GM18867 (cell line): ENCODE results near the gene CH25H.
"Not testable (repeated sequence)": the region's sequence is repeated elsewhere in the genome, so short reads cannot be mapped to it uniquely, and the experiment has no call there.

Source experiments
- ATAC-seq: cut with Tn5 transposase; IDR thresholded peaks from one replicate; pipeline ENCODE4 v1.9.1; 2021; ENCODE audit warnings: mild to moderate bottlenecking, moderate library complexity; ENCODE audit not compliant: unreplicated experiment

Gene CH25H, protein sequence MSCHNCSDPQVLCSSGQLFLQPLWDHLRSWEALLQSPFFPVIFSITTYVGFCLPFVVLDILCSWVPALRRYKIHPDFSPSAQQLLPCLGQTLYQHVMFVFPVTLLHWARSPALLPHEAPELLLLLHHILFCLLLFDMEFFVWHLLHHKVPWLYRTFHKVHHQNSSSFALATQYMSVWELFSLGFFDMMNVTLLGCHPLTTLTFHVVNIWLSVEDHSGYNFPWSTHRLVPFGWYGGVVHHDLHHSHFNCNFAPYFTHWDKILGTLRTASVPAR

DNA sequence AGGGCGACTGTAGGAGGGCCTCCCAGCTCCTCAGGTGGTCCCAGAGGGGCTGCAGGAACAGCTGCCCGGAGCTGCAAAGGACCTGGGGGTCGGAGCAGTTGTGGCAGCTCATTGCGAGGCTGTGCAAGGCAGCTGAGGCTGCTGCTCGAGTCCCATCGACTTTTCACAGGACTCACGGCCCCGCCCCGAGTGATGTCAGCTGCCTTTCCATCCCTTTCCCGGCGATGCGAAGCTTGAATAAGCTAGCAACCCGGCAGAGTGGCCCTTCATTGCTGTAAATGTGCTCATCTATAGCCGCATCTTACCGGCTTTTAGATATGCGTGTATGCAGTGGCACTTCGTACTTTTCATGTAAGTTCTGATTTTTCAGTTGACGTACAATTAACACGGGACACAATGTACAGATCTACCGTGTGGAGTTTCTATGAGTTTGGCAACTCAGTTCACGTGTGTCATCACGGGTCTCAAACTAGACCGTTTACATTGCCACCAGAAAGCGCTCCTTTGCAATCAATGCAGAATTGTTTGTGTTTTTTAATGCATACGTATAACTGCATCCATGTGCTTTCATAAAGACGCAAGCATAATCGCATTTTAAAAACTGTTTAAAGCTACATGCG is at the start of gene CH25H:
CH25H (minus strand) TSS at position 137 of the 620 bp plus-strand sequence; CDS start at position 112, 25 bp downstream.
- ATAC-seq, result peak; percentile 38

DNA sequence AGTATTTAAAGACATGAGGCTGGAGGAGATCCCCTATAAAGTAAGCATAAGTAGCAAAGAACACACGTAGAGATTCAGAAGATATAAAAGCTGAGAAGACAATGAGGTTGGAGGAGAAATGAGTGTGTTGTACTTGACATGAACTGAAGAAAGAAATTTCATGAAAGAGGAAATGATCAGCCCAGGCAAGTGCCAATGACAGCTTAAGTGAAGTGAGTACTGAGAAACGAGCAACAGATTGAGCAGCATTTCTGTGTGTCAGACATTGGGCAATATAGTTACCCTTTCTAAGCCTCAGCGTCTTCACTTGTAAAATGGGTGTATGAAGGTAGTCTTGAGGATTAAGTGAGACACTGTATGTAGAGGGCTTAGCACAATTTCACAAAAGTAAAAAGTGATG is 49.2 kb upstream of the CH25H start:
- no peak for ATAC-seq

DNA sequence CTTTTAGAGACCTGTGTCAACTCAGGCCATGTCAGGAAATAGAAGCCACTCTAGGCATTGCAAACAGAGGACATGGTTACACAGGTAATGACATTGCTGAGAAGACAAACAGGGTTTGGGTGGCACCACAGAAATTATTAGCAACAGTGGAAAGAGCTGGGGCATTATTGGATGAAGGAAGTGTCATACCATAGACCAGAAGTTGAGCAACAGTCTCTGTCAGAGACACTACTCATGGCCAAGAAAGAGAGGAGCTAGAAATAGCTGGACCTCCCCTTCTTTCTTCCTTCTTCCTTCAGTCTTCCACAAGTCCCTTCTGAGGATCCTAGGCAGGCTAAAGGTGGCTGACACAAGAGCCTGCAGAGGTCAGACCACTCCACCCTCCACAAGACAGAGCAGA is 48.7 kb upstream of the CH25H start:
- no peak for ATAC-seq

DNA sequence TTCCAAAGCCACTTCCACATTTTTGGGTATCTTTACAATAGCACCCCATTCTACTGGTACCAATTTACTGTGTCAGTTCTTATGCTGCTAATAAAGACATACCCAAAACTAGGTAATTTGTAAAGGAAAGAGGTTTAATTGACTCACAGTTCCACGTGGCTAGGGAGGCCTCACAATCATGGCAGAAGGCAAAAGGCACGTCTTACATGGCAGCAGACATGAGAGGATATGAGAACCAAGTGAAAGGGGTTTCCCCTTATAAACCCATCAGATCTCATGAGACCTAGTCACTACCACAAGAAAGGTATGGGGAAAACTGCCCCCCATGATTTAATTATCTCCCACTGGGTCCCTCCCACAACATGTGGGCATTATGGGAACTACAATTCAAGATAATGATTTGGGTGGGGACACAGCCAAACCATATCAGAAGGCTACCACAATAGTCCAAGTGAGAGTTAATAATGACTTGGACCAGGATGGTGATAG is 48.0 kb upstream of the CH25H start:
- ATAC-seq, result not testable (repeated sequence)

DNA sequence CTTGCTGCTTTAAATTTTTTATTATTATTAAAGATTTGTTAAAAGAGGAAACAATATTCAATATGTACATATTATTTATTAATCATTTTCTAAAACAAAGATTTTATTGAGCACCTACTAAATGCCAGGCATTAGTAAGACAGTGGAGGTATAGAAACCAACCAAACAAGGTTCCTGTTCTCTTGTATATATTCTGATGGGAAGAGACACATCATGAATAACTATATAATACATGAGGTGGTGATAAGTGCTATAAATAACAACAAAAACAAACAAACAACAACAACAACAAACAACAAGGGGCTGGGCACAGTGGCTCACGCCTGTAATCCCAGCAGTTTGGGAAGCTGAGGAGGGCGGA is 45.1 kb upstream of the CH25H start:
- ATAC-seq, result no peak

DNA sequence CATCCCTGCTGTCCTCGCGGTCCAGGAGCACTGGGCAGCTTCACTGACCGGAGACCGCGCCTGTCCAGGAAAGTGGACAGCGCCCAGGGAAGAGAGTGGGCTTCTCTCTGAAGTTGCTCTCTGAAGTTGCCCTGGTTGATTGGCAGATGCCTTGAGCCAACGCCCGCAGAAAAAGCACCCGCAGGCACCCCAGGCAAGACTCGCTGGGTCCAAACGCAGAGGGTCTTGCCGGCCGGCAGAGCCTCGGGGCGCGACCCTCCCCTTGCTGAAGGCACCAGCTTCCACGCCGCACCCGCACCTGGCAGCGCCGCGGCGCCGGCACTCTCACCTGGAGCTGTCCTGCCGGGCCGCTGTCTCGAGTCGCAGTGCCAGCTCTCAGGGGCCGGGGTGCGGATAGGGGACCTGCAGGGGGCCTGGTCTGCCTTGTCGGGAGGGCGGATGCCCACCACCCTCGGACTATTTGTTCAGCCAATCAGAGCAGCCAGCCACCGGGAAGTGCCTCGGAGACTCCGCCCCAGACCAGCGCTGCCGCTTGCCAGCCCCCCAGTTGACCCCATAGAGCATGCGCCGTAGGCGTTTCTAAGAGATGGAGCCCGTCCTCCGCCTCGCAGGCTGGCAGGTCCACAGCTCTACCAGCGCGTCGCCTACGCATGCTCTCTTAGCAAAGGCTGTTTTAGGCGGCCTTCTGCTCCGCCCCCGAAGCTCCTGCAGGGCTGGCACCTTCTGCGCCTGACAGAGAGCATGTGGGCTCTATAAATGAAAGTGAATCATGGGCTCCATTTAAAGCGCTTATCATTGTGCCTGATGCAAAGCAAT is 44.5 kb upstream of the CH25H start, which contains the start of gene LIPA:
LIPA (minus strand) TSS at position 367 of the 816 bp plus-strand sequence. CDS start 4,127 bp downstream, outside the sequence.
- peak; percentile 95 for ATAC-seq

DNA sequence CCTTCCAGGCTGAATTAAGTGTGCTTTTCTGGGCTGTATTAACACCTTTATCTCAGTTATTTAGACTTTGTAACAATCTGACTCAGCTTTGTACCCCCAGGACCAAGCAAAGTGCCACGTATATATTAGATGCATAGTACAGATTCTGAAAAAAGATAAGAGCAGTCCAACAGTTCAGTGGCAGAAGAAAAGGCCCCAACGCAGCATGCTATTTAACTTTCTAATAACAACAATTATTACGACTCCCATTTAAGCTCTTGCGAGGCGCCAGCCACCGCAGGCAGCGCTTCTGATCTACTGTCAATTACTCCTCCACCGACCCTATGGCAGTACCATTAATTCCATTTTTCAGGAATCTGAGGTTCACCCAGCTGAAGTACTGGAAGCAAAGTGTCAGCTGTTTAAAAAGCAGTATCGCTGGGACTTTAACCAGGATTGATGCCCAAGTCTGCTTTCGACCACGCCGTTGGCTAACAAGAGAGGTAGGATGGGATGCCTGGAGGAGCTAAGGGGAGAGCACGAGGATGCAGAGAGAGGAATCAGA is 43.8 kb upstream of the CH25H start:
- no peak for ATAC-seq

DNA sequence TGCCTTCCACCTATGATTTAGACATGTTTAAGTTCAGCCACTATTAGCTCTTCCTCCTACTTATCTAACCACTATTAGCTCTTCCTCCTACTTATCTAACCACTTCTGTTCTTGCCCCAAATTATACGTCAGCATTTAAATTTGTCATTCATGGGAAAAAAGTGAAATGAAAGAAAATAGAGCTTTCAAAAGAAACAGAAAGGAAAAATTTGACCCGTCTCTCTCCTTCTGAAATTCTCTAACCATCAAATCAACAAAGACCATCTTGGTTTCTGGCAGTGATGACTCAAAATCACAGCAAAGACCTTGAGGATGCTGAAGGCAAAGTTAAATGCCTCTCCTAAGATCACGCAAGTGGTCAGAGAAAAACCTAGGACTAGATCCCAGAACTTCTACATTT is 41.9 kb upstream of the CH25H start:
- ATAC-seq, result no peak

DNA sequence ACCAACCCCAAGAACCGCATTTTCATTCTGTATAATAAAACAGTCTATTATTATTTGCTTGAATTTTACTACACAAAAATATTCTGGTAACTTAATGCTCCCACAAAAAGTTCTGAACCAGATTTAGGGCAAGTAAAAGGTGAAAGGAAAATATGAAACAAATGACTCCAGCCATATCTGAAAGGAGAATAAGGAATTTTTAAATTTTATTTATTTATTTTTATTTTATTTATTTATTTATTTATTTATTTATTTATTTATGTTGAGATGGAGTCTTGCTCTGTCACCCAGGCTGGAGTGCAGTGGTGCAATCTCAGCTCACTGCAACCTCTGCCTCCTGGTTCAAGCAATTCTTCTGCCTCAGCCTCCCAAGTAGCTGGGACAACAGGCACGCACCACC is 40.5 kb upstream of the CH25H start:
- ATAC-seq, result not testable (repeated sequence)

DNA sequence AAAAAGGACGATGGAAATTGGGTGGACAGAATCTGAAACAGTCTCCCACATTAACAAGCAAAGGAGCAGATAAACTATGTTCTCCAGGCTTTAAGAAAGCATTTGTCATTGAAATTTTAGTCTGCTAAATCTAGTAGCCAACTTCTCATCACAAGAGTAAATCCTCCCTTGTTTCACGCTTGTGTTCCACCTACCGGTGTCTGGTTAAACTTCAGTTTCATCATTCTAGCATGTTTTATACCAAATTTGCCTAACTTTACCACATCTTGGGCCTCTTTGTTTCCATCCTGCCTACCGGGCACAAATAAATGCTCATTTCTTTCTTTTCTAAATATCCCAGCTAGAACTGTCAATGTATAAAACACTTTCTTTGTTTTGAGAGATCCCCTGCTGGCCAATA is 38.7 kb upstream of the CH25H start:
- peak; percentile 57 for ATAC-seq

DNA sequence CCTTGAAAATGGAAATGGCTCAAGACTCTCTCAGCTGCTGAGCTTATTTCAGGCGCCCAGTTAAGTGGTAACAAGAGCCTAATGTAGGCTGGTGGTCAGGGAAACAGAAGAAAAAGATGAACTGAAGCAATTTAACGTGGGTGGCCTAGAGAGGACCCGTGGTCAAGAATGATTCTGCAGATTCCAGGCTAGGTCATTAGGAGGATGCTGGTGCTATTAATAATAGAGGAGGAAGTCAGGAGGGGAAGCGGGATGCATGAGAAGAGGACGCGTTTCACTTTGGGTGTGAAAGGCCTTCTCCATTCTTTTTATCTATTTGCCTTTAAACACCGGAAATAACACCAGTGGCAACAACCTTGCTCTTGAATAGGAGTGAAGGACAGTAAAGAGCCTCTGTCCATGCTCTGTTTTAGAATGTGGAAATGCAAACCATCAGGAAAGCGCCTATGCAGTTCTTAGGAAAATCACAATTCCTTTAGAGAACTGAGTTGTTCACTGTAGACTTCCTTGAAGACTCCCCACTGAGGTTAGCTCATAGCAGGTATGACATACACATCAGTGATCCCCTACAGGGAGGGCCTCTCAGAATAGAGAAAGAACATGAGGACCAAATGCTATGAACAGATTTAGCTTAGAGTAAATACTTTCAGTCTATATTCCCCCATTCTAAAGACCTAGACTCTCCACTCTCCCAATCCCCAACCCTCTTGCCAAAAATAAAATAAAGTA is 35.9 kb upstream of the CH25H start:
- ATAC-seq, result peak; percentile 33

DNA sequence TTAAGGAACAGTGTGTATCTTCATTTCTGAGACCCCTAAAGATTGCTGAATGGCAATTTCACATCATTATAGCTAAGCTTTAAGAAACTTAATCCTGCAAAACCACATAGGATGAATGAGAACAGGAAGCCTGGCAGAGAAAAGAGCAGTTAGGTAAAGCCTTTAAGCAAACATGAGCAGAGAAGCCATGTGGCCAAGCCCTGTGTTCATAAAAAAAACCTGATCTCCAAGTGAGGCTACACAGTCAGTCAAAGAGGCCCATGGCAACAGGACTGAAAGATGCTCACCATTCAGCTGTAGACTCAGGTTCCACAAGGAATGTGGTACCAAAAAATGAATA is 35.2 kb upstream of the CH25H start:
- no peak for ATAC-seq

DNA sequence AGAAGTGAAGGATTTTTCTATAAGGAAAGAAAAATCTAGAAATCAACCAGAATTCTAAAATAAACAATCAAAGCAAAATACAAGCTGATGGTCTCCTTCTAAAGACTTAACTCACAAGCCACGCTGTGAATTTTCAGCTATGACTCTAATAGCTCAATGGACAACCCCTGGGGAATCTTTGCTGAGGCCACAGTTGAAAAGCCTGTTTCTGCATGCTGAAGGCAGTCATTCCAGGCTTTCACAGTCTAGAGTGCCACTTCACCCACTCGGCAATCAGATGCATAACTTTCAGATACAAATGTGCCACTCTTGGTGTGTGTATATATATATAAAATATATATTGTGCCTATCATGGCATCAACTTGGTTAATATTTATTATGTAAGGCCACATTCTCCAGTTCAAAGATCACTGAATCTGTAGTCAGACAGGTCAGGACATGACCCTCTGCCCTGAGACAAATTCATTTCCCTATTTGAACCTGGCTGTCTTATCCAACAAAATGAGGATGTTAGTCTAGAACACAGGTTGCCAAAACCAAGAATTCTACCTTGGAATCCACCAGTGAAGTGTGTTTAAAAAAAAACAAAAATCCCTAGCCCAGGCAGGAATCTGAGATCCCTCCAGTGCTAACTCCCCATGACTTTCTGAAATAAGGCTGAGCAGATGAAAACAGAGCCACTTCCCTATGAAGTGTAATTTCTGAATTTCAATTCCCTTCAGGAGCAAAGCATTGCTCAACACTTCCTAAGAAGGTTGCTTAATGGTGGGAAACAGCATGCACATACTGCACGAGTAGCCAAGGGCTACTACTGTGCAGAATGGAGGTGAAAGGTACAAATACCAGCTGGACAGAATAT is 34.6 kb upstream of the CH25H start:
- no peak for ATAC-seq

DNA sequence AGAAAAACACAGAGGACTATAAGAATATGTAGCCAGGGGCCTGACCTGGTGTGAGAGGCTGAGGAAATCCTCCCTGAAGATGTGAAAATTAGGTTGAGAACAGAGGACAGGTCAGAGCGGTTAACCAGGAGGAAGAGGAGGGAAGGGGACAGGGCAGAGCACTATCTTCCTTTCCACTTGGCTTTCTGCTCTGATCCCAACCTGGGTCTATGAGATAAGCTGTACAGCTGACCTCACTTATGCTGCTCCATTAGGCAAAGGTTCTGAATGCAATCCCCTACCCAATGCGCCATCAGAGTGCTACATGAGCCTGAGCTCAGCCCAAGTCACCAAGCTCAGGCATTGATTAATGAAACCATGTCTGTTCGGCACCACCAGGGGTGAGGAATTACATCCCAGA is 33.9 kb upstream of the CH25H start:
- no peak for ATAC-seq

DNA sequence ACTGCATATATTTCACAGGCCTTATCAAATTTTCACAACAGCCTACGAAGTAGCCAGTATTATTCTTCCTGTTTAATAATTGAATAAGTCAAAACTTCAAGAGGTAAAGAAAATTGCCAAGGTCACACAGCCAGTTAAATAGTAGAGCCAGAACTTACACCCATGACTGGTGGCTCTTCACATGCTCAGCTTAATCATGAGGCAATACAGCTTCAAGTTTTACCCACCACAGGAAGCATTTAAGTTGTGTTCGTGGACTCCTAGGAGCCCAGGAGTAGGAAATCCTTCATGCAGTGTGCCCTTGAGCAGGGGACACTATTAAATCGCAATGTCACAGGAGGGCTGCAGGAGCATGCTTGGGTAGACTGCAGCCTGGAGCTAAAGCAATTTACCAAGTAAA is 33.4 kb upstream of the CH25H start:
- no peak for ATAC-seq

DNA sequence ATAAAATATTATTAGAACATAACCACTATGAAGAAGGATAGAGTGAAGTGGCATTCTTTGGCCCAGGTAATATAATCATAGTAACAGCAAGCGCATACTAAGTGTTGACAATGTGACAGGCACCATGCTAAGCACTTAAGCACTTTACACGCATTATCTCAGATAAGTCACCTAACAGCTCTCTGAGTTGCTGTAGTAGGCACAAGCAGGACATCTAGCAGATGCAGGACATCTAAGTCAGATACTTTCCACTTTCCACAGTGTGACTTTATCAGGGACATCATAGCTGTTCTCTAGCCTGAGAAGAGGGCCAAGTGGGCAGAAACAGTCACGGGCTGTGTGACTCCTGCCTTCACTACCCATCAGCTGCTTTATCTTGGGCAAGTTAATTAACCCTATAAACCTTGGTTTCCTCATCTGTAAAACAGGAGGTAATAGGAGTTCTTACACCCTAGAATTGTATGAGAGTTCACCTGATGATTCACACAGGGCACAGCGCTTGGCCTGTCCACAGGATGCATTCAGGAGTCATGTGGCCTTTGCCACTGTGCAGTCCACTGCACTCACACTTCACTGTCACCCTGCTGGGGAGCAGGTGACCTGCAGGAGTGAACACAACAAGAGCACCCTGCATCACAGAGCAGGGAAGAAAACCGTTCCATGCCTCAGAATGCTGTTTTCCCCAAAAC is 32.0 kb upstream of the CH25H start:
- ATAC-seq, result no peak

DNA sequence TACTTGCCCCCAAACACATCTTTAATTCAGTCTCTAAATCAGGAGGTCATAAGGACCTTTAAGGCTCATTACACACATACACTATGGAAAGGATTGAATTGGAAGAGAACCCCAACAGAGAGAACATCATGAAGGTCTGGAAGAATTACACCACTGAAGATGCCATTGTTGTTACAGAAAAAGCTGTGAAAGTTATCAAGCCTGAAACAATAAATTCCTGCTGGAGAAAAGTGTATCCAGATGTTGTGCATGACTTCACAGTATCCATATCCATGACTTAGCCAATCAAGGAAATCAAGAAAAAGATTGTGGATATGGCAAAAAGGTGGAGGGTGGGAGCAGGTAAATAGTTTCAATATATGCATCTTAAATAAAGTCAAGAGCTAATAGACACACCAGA is 30.7 kb upstream of the CH25H start:
- no peak for ATAC-seq

DNA sequence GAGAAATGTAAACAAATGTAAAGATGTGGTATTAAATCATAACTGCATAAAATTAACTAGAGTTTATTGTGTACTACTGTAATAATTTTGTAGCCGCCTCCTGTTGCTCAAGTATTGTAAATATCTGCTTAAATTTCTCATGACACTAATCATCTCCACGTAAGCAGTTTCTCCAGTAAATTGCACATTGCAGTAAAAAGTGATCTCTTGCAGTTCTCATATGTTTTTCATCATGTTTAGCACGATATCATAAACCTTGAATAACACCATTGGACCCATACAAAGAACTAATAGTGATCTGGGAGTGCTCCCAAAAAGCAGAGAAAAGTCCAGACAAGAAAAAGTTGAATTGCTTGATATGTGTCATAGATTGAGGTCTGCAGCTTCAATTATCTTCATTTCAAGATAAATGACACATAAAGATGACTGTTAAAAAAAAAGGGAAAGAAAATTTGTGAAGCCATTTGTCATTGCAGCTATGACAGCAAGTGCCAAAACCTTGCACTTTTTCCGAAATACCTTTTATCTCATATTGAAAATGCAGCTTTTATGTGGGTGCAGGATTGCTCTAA is 29.2 kb upstream of the CH25H start:
- no peak for ATAC-seq
